K562 (cell line): ENCODE data around the gene CCR5AS.

Experiments used
- ATAC-seq: fragments of 200-7000 bp; cut with Tn5 transposase; 3 replicates; pipeline ENCODE4 v1.9.1; 2020; ENCODE audit warnings: moderate library complexity
- BruUV-seq: library from RNA; stranded (reverse); fragments of 400-500 nt; replicated peaks from 2 replicates; lab custom pipeline; 2021; lab: Mats Ljungman, UMichigan
- CTCF ChIA-PET: fragments of 300-600 bp; formaldehyde crosslinking; extraction: SDS; loops from one replicate; lab custom pipeline; 2021; ENCODE audit warnings: low intra/inter-chr PET ratio; lab: Yijun Ruan, JAX
- POLR2A ChIA-PET: fragments of 300-600, 350-650 bp; sonication (Branson Sonifier 250); formaldehyde crosslinking; extraction: SDS; loops from one replicate; lab custom pipeline; 2021; ENCODE audit warnings: antibody characterized with exemption, inconsistent platforms; lab: Yijun Ruan, JAX
- DNase-seq, 4 experiments: peaks; one replicate each; pipeline versions ENCODE4 v3.0.0 to v3.0.0-alpha.2; 2011 to 2018; ENCODE audit warnings: low spot score in 3 of 4, mixed read lengths in 3 of 4; ENCODE audit errors: extremely low read depth in 1 of 4
- FAIRE-seq: peaks from 2 replicates; lab custom pipeline; 2011; peaks lifted over from hg19 to GRCh38; lab: Jason Lieb, UNC
- H2AFZ ChIP-seq: 2 replicates; pipeline ENCODE4 v1.6.0; 2011; ENCODE audit warnings: low read depth, low read length, control low read depth, inconsistent platforms
- H3K27ac ChIP-seq: fragments of 200-600 bp; 3 replicates; pipeline ENCODE4 v1.8.0; 2011; ENCODE audit warnings: low read depth, mild to moderate bottlenecking, control low read depth, inconsistent platforms, low read length, moderate library complexity, mixed read lengths; ENCODE audit errors: extremely low read depth
- H3K27me3 ChIP-seq, 2 experiments: fragments of 300-600 bp in 1 of 2; 2 replicates in 1 of 2; 3 replicates in 1 of 2; pipeline versions ENCODE4 v1.6.0 to v1.8.0; 2011; ENCODE audit warnings: inconsistent platforms in 2 of 2, low read length in 2 of 2, mild to moderate bottlenecking in 1 of 2, mixed read lengths in 1 of 2, moderate library complexity in 1 of 2; ENCODE audit not compliant: control insufficient read depth in 2 of 2, insufficient read depth in 2 of 2
- H3K36me3 ChIP-seq: fragments of 300-600 bp; 3 replicates; pipeline ENCODE4 v1.8.0; 2011; ENCODE audit warnings: mild to moderate bottlenecking, low read length, inconsistent platforms; ENCODE audit not compliant: control insufficient read depth, insufficient read depth
- H3K4me1 ChIP-seq, 2 experiments: fragments of 200-600 bp in 1 of 2; replicated peaks in 1 of 2; 2 replicates in 1 of 2; 3 replicates in 1 of 2; pipeline versions ENCODE4 v1.5.1 to v1.8.0; 2011; ENCODE audit warnings: inconsistent platforms in 2 of 2, low read length in 2 of 2, mild to moderate bottlenecking in 1 of 2, mixed read lengths in 1 of 2, moderate library complexity in 1 of 2; ENCODE audit not compliant: control insufficient read depth in 2 of 2, insufficient read depth in 2 of 2
- H3K4me2 ChIP-seq: 2 replicates; pipeline ENCODE4 v1.6.1; 2011; ENCODE audit warnings: low read length, control low read depth, inconsistent platforms, mixed read lengths; ENCODE audit not compliant: insufficient read depth
- H3K4me3 ChIP-seq: fragments of 200-600 bp; sonication (generic), shearing (Covaris generic); 2 replicates; pipeline ENCODE4 v1.5.1; 2016; ENCODE audit warnings: control low read depth, inconsistent platforms
- H3K79me2 ChIP-seq: fragments of 200-600 bp; 3 replicates; pipeline ENCODE4 v1.8.0; 2011; ENCODE audit warnings: low read length, inconsistent platforms; ENCODE audit not compliant: control insufficient read depth, insufficient read depth
- H3K9ac ChIP-seq, 2 experiments: 2 replicates each; pipeline versions ENCODE4 v1.6.0 to v1.6.1; 2011; ENCODE audit warnings: low read depth in 2 of 2, low read length in 2 of 2, control low read depth in 1 of 2, inconsistent platforms in 1 of 2, mild to moderate bottlenecking in 1 of 2, mixed read lengths in 1 of 2; ENCODE audit not compliant: insufficient read depth in 1 of 2
- H3K9me1 ChIP-seq: one replicate; pipeline ENCODE4 v1.6.0; 2011; ENCODE audit warnings: inconsistent platforms, mild to moderate bottlenecking, low read length, moderate library complexity; ENCODE audit not compliant: control insufficient read depth, insufficient read depth
- H3K9me3 ChIP-seq: replicated peaks from 2 replicates; pipeline ENCODE4 v1.5.1; 2011; ENCODE audit warnings: low read depth, low read length, inconsistent platforms; ENCODE audit not compliant: control insufficient read depth, insufficient read depth
- H4K20me1 ChIP-seq: replicated peaks from 2 replicates; pipeline ENCODE4 v1.6.1; 2011; ENCODE audit warnings: low read length, inconsistent platforms, mixed read lengths; ENCODE audit not compliant: control insufficient read depth, insufficient read depth
- BHLHE40 ChIP-seq: IDR thresholded peaks from 2 replicates; pipeline ENCODE4 v1.6.1; 2011; ENCODE audit warnings: low read length, improper control_type of control experiment
- GABPB2 ChIP-seq: fragments of 250-450 bp; sonication (Bioruptor Pico); conservative IDR thresholded peaks from 2 replicates; pipeline ENCODE4 v1.5.1; 2021; ENCODE audit warnings: mild to moderate bottlenecking
- NCOA2 ChIP-seq, 2 experiments: fragments of 450-650 bp; IDR thresholded peaks; 2 replicates each; pipeline ENCODE4 v1.6.1; 2018; ENCODE audit warnings: mild to moderate bottlenecking in 2 of 2, moderate library complexity in 1 of 2; ENCODE audit not compliant: partially characterized antibody in 2 of 2
- ZFP30 ChIP-seq: fragments of 250-450 bp; sonication (Bioruptor Pico); IDR thresholded peaks from 2 replicates; pipeline ENCODE4 v1.8.0; 2022; ENCODE audit warnings: moderate library complexity, mild to moderate bottlenecking, inconsistent platforms, borderline replicate concordance
- ZNF274 ChIP-seq: IDR thresholded peaks from 2 replicates; pipeline ENCODE4 v1.6.1; 2011; ENCODE audit warnings: low read depth, mild to moderate bottlenecking, low read length, moderate library complexity, borderline replicate concordance
- WGBS: fragments of 100-300 bp; shearing (Covaris generic); methylation state at CpG from one replicate; pipeline ENCODE4 v1.1.6; 2016; ENCODE audit warnings: low coverage, mixed read lengths; ENCODE audit not compliant: insufficient coverage; ENCODE audit errors: missing lambda C conversion rate; 5-methylcytosine and 5-hydroxymethylcytosine counted together
- in situ Hi-C: fragments of 300-500 bp; cut with MboI; formaldehyde crosslinking; loops from 4 replicates; pipeline ENCODE4 v1.15.0; 2018; ENCODE audit warnings: inconsistent platforms, mixed read lengths
- intact Hi-C: fragments of 100-400 bp; cut with micrococcal nuclease; formaldehyde crosslinking; loops from 2 replicates; pipeline ENCODE4 v1.14.2; 2022
- TF ChIP-seq, protein P1 (sequence below): sonication (generic); formaldehyde crosslinking; IDR thresholded peaks from 2 replicates; pipeline ENCODE4 v1.8.0; 2022; ENCODE audit warnings: mild to moderate bottlenecking, low read depth, missing genetic modification reagents
- TF ChIP-seq, protein P2 (sequence below): sonication (generic); formaldehyde crosslinking; IDR thresholded peaks from 2 replicates; pipeline ENCODE4 v1.8.0; 2022; ENCODE audit warnings: missing genetic modification reagents, mild to moderate bottlenecking, moderate library complexity, borderline replicate concordance

The CCR5AS gene

DNA sequence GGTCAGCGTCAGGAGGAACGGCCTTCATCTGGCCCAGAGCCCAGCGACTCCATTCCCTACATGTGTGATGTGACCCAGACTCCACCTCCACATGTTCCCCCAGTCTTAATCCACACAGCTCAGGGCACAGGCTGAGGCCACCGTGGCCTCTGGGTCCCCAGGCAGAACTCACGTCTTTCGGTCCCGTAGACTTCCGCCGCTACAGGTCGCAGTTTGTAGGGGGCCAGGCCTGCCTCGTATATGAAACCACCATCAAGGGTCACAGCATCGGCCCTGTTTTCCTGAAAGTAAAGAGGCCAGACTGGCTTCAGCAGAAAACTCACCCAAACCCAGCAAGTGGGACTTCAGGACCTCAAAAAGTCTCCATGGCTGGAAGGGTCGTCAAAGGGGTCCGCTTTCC is 49.3 kb upstream of the CCR5AS start:
- no peaks in the 10 kb centered on the region for H3K4me1 ChIP-seq
- ChIA-PET CTCF (no interaction called here), POLR2A (interaction anchor here (0.6 to 0.7 kb wide), 3 partner anchors 11 to 532 kb away, joined by 4 to 5 read pairs (median 4); no protein-coding TSS in a partner anchor)
- no peaks in the 10 kb centered on the region for H4K20me1 ChIP-seq
- in situ Hi-C loops (no loop called here), intact Hi-C loops (no loop called here)
- H3K27me3 ChIP-seq: peaks cover 46 to 68% of the 10 kb centered on the region in 2 experiments
- H3K4me2 ChIP-seq: no peak overlapping the region
- H3K4me3 ChIP-seq: no peak overlapping the region
- H3K9ac ChIP-seq: no peak overlapping the region
- H3K79me2 ChIP-seq: no peaks in the 10 kb centered on the region
- peak; percentile 57 for ATAC-seq
- no peak for FAIRE-seq
- no peaks in the 10 kb centered on the region for H3K9me3 ChIP-seq
- DNase-seq: no peak
- no peaks in the 10 kb centered on the region for H3K36me3 ChIP-seq
- BruUV-seq: no TSS peak
- no peaks in the 10 kb centered on the region for H3K9me1 ChIP-seq
- no peak overlapping the region for H2AFZ ChIP-seq
- 13% methylated on average over 14 of the region's 14 CpGs for WGBS
- no peak for TF ChIP-seq ZNF274
- TF ChIP-seq GABPB2: no peak
- TF ChIP-seq NCOA2 (IDR thresholded peaks at IDR 0.05; ENCODE audit: partially characterized antibody in 2 of 2): no peak
- TF ChIP-seq BHLHE40: no peak
- no peak overlapping the region for H3K27ac ChIP-seq

DNA sequence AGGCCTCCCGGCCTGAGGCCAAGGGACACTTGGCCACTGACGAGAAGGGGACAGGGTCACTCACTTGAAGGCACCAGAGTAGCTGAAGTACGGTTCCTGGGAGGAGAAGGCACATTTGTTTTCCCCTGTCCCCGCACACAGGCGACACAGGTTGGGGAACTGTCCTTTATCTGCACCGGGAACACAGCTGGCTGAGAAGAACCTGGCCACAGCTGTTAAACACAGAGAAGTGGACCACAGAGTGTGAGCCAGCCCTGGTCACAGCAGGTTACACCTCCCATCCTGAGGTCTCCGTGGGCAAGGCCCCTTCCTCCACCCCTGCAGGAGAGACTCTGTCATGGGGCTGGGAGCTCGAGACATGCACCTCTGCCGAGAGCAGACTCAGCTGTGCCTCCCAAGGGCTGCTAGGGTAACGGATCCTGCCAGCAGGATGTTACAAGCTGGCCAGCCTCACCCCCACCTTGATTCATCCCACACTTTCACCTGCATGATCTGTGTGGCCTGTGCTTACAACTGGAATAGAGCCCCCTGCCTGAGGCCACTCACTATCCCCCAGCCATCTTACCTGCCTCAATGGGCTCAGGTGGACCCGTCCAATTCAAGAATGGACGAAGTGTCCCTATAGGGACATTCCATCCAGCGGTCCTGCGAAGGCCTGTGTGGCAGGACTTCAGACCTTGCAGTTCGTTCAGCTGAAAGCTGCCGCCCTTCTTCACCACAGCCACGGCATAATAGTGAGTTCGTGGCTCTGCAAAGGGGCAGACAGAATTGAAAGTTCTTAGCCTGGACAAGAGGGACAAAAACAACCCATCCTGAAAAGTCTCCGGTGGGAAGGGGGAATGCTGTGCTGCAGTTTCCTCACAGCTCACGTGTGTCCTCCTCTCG is 48.6 kb upstream of the CCR5AS start:
- Histone ChIP-seq H3K9me1 (no peaks in the 10 kb centered on the region), H4K20me1 (no peaks in the 10 kb centered on the region), H3K27me3 (peaks cover 51 to 72% of the 10 kb centered on the region in 2 experiments), H3K4me3 (no peak overlapping the region), H3K27ac (no peak overlapping the region), H2AFZ (no peak overlapping the region), H3K36me3 (no peaks in the 10 kb centered on the region), H3K4me2 (no peak overlapping the region), H3K9ac (no peak overlapping the region), H3K4me1 (no peaks in the 10 kb centered on the region), H3K9me3 (no peaks in the 10 kb centered on the region), H3K79me2 (no peaks in the 10 kb centered on the region)
- ATAC-seq (peak; percentile 63), DNase-seq (no peak), FAIRE-seq (no peak)
- intact Hi-C loops: no loop called here
- BruUV-seq: no TSS peak
- CTCF ChIA-PET: no interaction called here
- TF ChIP-seq ZFP30 (CRISPR knock-in tag): no peak
- TF ChIP-seq, protein P1, sequence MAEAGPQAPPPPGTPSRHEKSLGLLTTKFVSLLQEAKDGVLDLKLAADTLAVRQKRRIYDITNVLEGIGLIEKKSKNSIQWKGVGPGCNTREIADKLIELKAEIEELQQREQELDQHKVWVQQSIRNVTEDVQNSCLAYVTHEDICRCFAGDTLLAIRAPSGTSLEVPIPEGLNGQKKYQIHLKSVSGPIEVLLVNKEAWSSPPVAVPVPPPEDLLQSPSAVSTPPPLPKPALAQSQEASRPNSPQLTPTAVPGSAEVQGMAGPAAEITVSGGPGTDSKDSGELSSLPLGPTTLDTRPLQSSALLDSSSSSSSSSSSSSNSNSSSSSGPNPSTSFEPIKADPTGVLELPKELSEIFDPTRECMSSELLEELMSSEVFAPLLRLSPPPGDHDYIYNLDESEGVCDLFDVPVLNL (CRISPR knock-in tag): 0 out of 2 replicates have a peak, but pooled peaks have one; percentile 0
- TF ChIP-seq, protein P2, sequence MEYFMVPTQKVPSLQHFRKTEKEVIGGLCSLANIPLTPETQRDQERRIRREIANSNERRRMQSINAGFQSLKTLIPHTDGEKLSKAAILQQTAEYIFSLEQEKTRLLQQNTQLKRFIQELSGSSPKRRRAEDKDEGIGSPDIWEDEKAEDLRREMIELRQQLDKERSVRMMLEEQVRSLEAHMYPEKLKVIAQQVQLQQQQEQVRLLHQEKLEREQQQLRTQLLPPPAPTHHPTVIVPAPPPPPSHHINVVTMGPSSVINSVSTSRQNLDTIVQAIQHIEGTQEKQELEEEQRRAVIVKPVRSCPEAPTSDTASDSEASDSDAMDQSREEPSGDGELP (CRISPR knock-in tag): 0 out of 2 replicates have a peak, but pooled peaks have one; percentile 30
- in situ Hi-C loops: no loop called here
- 3% methylated on average over 21 of the region's 21 CpGs for WGBS
- POLR2A ChIA-PET: interaction anchor here (0.6 to 0.7 kb wide), 4 partner anchors 15 to 532 kb away, joined by 3 to 5 read pairs (median 3); no protein-coding TSS in a partner anchor
